GM04504 (cell line): ENCODE results near the gene HCK.
"Not testable (repeated sequence)": the region's sequence is repeated elsewhere in the genome, so short reads cannot be mapped to it uniquely, and the experiment has no call there.

Experiments used
- DNase-seq: peaks from one replicate; pipeline ENCODE4 v3.0.0-alpha.2; 2012; ENCODE audit warnings: low read depth

The HCK gene

GRCh38 chr20:32029561-32029960 lies 22.5 kb upstream of the HCK start:
- no peak for DNase-seq

DNA sequence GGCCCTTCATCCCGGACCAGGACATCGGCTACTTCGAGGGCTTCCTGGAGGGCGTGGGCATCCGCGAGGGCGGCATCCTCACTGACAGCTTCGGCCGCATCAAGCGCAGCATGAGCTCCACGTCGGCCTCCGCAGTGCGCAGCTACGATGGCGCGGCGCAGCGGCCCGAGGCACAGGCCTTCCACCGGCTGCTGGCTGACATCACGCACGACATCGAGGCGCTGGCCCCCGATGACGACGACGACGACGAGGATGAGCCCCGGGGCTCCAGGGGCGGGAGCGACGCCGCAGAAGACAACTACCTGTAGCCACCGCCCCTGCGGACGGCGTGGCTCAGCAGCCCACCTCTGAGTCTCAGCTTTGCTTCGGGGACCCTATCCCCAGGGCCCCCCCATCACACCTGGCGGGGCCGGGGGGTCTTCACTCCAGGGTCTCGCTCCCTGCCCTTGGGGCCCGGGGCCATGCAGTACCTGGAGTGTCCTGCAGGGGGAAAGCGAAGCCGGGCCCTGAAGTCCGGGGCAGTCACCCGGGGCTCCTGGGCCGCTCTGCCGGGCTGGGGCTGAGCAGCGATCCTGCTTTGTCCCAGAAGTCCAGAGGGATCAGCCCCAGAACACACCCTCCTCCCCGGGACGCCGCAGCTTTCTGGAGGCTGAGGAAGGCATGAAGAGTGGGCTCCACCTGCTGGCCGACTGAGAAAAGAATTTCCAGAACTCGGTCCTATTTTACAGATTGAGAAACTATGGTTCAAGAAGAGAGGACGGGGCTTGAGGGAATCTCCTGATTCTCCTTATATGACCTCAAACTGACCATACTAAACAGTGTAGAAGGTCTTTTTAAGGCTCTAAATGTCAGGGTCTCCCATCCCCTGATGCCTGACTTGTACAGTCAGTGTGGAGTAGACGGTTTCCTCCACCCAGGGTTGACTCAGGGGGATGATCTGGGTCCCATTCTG lies 20.8 kb upstream of the HCK start:
- DNase-seq: peak; percentile 65

DNA sequence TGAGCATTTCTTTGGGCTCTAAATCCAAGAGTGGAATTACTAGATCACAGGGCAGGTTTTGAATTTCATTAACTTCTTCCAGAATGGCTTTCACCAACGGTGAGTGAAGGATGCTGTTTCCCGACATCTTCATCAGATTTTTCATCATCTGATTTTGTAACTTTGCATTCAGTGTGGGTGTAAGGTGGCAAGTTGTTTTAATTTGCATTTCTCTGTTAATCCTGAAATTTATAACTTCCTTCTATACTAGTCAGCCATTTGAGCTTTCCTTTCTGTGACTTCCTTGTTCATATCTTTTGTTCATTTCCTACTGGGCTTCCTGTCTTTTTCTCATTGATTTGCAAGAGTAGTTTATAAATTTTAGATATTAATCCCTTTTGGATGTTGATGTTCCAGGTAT lies 18.7 kb upstream of the HCK start:
- DNase-seq: no peak

DNA sequence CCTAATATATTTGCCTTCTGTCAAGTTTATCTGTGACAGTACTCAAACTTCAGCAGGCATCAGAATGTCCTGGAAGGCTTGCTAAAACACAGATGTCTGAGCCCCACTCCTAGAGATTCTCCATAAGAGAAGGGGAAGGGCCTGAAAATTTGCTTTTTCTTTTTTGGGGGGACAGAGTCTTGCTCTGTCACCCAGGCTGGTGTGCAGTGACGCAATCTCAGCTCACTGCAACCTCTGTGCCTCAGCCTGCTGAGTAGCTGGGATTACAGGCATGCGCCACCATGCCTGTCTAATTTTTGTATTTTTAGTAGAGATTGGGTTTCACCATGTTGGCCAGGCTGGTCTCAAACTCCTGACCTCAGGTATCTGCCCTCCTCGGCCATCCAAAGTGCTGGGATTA lies 18.3 kb upstream of the HCK start:
- not testable (repeated sequence) for DNase-seq

DNA sequence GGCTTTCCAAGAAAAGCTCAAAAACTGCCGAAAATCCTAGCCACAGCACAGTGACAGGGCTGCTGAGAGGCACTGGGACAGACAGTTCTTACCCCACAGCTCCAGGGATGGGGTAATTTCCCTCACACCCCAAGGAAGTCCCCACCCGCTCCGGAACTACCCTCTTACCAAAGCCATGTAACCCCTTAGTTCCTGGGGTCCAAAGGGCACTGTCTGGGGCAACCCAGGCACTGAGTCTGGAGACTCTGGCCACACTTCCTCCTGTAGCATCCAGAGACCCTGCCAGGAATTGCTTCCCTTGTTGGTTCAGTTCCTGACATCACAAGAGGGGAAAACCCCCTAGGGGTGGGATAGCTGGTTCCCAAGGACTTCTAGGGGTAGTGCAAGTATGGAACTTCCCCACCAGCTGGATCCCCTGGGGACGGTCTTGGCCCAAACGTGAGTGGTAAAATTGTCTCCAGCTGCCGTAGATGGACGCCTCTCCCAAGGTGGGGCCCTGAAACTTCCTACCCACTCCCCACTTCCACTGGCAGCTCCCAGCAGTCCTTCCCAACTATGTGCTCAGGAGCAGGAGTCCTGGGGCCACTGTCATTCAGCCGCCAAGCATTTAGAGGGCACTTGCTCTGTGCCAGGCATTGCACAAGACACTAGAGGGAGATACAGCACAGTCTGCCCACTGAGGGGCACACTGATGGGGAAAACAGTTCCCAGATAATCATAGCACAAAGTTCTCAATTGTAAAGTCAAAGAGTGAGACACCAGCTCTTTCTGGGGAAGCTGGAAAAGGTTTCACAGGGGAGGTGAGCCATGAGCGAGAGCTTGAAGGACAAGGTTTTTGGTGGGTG lies 17.2 kb upstream of the HCK start:
- no peak for DNase-seq

DNA sequence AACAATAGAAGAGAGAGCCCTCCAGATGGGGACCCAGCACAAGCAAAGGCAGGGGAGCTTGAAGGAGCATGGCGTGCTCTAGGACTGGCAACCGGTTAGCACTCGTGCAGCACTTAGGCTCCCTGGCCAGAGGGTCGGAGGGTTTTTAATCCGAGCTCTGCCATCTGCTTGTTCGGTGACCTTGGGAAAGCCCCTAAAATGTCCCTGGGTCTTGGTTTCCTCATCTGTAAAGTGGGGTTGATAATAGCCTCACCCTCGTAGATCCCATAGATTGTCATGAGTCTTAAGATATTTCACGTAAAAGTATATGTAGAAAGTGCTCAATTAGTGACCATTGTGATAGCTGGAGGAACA lies 16.6 kb upstream of the HCK start:
- DNase-seq: no peak

- no peak for DNase-seq
These were observed 15.8 kb upstream of the HCK start for GRCh38 chr20:32036252-32036651.

GRCh38 chr20:32036716-32037485 lies 15.1 kb upstream of the HCK start:
- no peak for DNase-seq

- DNase-seq: no peak
These were observed 14.1 kb upstream of the HCK start for GRCh38 chr20:32037929-32038328.

GRCh38 chr20:32040142-32040953 lies 11.7 kb upstream of the HCK start:
- no peak for DNase-seq

- DNase-seq: no peak
These were observed 6.0 kb upstream of the HCK start for GRCh38 chr20:32045999-32046398.

GRCh38 chr20:32050324-32050841 lies 1.7 kb upstream of the HCK start:
- DNase-seq: no peak

DNA sequence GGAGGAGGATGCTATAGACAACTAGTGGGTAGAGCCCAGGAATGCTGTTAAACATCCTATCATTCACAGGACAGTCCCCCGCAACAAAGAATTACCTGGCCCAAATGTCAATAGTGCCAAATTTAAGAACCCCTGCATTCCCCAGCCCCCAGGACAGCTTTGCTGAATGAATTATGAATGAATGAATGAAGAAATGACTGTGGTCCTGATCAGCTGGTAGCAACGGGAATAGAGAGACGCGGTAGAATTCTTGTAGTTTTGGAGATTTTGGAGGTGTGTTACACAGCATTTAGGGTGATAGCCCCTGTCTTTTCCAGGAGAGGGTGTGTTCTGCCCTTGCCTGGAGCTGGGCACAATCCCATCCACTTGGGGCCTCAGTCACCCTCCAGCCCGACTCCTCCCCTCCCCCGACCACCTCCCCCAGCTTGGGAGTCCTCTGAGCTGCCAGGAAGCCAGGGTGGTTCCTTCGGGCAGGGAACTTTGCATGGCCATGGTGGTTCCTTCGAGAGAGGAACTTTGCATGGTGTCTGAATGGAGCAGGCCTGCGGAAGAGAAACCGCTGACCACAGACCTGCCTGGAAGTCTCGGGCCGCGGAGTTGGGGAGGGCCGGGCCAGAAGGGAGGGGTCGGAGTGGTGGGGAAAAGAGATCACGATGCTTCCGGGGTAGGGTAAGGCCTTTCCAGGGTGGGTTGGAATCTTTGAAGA lies 1.0 kb upstream of the HCK start:
- no peak for DNase-seq

GRCh38 chr20:32051720-32052089 lies 337 bp upstream of the HCK start:
- DNase-seq: no peak

DNA sequence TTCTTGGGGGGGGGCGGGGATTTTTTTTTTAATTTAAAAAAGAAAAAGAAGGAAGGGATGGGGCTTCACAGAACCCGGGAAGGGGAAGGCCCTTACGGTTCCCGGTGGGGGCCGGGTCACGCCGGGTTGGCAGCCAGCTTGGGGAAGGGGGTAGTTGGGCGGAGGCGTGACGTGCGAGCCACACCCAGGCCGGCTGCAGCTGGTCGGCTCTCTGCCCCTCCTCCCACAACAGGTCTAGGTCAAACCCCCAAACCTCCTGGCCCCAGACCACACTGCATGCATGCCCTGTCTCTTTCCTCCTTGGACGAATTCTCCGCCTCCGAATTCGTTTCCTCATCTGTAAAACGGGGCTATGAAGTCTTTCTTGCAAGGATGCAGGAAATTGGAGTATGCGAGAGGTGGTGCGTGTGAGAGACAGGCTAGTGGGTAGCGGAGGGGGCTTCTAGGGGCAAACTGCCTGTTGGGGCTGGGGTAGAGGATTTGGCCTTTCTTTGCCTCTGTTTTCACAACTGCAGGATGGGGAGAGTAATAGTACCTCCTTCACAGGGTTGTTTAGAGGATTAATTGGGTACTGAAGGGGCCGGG lies 828 bp downstream of the HCK start:
- DNase-seq: no peak

DNA sequence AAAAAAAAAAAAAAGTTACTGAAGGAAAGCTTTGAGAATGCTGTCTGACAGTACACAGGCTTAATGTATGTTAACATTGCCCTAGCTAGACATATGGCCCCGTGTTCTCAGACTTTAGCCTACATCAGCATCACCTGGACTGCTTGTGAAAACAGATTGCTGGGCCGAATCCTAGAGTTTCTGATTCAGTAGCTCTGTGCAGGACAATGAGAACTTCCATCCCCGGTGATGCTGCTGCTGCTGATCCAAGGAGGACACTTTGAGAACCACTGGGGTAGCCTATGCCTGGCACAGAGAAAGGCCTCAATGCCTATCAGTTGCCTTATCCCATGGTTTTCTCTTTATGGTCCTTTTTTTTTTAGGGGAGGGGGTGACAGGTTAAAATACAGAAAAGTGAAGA lies 1.6 kb downstream of the HCK start:
- DNase-seq: no peak

- DNase-seq: no peak
These were observed 4.9 kb downstream of the HCK start for GRCh38 chr20:32056708-32057483.

DNA sequence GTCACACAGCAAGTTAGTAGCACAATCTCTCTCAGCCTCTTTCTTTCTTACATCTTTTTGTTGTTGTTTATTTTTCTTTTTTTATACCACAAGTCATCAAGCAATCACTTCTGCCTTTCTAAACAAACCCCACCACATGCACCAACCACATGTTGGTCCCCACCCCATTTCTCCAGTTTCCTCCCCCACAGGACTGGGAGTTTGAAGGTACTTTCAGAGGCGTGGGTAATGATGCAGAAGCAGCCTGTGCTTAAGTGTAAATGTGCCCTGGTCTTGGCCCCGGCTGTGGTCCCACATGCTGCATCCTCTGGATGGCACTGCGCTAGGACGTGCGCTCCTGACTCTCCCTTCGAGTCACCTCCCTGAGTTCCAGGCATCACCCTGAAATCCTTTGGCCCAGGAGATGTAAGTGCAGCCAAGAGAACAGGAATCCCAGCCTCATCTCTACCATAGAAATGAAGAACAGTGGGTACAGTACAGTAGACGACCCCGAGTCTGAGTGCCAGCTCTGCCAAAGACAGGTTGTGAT lies 5.7 kb downstream of the HCK start:
- no peak for DNase-seq

DNA sequence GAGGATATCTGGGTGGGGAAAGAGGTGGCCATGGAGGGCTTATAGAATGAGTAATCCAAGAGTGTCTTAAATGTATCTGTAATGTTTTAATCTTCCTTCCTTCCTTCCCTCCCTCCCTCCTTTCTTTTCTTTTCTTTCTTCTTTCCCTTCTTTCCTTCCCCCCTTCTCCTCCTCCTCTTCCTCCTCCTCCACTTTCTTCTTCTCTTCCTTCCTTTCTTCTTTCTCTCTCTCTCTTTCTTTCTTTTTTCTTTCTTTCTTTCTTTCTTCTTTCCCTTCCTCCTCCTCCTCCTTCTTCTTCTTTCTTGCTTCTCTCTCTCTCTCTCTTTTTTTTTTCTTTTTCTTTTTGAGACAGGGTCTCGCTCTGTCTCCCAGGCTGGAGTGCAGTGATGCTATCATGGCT lies 7.1 kb downstream of the HCK start:
- DNase-seq: no peak
